GM18517 (cell line): Measurements from ENCODE around the gene ATP2B2.
"Not testable (repeated sequence)": the region's sequence is repeated elsewhere in the genome, so short reads cannot be mapped to it uniquely, and the experiment has no call there.

Source experiments
- ATAC-seq: cut with Tn5 transposase; IDR thresholded peaks from one replicate; pipeline ENCODE4 v1.9.1; 2021; ENCODE audit warnings: mild to moderate bottlenecking, moderate library complexity; ENCODE audit not compliant: unreplicated experiment

ATP2B2 gene

DNA sequence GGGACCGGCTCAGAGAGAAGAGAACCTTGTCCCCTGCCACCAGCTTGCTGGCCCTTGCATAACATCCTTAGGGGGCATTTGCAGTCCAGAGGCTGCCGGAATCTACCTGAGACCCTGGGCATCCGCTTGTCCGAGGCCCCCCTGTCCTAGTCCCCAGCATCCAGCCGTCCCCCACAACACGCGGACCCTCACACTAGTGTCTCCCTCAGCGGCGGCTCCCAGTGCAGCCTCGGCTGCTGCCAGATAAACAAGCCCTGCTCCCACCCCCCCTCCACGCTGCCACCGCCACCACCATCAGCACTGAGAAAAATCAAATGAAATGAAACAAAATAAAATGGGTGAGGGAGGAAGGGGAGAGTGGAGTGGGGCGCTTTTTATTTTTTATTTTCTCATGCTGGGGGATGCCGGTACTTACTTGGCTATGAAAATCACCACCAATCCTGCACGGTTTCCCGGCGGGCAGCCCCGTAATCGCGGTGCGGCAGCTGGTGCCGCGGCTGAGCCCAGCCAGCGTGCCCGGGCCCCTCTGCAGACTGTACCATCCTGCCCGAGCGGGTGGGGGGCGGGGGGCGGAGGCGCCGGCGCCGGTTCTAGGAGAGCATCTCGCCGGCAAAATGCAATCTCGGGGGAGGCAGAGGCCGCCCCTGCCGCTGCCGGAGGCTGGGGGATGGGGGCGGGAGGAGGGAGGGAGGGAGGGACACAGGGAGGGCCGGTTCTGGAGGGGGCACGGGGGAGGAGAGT, at the start of gene ATP2B2:
Gene ATP2B2, minus strand, starts transcription at position 537 of the 741 bp plus-strand sequence. CDS start 56,043 bp downstream, outside the sequence.
- no peak for ATAC-seq

DNA sequence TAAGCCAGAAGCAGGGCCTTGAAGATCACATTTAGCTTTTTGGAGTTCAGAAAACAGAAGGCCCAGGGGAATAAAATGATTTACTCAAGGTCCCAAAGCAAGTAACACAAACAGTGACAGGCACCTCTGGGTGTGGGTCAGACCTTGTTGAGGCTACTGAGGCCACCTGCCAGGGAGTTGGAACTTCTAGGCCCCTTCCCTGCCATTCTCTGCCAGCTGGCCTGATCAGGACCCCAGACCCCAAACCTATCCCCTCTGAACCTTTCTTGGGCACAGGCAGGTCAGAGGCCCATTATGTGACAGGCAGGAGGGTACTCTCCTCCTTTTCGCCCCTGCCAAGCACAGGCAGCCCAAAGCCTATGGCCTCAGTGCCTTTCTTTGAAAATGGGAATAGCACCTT, 49.4 kb upstream of the ATP2B2 start:
- no peak for ATAC-seq

DNA sequence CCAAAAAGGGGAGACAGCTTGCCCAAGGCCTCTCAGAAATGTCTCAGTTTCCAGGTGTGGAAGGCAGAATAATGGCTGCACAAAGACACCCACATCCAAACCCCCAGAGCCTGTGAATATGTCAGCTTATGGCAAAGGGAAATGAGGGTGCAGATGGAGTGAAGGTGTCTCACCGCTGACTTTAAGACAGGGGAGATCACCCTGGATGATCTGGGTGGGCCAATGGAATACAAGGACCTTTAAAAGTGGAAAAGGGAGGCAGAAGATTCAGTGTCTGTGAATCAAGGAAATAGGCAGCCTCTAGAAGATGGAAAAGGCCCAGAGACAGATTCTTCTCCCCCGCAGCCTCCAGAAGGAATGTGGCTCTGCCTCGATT, 48.8 kb upstream of the ATP2B2 start:
- no peak for ATAC-seq

DNA sequence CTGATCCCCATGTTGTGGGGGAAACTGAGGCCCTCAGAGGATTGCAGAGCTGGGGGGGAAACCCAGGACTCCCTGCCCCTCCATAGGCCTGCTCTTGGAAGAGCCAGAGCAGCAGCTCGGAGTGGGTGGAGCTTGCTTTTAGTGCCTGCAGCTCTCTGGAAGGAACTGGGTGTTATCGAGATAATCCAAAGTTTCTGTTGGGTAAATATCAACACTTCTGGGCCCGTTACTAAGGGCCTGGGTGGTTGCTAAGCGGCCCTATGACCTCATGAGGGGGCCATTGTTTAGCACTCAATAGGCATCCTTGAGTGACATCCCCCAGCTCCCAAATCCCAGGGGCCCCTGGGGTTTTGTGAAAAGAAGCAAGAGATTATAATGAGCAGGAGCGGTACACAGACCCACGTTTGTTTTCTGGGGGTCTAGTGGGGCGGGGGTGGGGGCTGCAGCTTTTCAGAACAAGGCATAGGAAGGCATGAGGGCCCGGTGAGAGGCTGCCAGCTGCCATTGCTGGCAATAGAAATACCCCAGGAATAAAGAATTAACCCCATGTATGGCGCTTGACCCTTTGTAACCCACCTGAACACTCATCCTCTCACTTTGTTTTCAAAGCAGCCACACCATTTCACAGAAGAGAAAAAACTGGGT, 48.3 kb upstream of the ATP2B2 start:
- ATAC-seq, result no peak

DNA sequence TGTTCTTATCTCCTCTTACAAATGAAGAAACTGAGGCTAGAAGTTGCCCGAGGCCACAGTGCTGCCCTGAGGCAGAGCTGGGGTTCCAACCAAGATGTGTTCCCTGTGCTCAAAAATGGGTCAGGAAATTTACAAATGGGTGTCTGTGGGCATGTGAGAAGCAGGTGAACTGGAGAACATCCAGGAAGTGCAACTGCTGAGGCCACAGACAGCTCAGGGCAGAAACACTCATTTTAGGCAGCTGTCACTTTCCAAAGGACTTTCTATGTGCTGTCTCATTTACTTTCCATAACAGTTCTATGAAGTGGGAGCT, 47.2 kb upstream of the ATP2B2 start:
- no peak for ATAC-seq

DNA sequence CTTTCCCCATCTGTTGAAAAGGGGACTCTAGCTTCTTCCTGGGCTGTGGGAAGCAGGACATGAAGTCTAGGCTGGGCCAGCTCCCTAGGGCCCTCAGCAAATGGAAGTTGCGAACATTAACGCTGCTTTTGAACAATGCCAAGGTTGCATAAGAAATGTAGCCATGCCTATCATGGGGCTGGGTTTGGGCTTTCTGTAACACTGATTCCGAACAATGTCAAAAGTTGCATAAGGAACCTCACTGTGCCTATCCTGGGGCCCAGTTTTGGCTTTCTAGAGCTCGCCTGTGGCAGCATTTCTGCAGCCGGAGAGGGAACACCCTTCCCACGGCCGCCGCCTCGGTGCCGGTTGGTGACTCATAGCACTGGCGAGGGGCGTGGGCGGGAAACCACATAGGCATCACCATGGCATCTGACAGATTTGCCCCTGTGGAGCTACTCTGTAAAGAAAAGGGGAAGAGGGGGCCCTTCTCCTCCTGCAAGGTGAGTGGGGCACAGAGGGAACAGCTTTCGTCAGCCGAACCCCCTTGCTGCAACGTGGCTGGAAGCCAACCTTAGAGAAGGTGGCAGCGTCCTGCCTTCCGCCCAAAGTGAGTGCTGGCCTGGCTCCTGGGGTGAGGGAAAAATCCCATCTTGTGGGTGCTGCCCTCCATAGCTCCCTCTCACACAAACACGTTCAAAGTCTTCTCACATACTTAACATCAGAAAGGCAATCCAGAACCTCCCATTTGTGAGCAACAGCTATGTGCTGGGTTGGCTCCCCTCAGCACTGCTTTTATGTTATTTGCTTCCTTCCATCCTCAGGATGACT, 46.6 kb upstream of the ATP2B2 start:
- ATAC-seq, result no peak

DNA sequence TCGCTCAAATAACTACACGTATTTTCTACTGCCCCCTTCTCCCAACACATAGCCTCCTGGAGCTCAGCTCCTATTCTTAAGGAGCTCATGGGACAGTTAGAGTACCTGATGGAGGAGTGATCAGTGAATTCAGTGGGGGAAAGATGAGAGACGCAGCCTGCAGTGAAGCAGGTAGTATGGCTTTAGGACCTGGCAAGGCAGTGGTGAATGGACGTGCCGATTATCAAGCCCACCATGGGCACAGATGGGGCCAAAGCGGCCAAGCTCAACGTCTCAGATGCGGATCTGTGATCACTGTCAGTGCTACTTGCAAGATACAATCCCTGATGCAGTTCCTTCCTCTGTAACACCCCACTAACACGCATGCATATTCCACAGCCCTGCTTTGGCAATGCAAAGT, 45.8 kb upstream of the ATP2B2 start:
- ATAC-seq, result no peak

DNA sequence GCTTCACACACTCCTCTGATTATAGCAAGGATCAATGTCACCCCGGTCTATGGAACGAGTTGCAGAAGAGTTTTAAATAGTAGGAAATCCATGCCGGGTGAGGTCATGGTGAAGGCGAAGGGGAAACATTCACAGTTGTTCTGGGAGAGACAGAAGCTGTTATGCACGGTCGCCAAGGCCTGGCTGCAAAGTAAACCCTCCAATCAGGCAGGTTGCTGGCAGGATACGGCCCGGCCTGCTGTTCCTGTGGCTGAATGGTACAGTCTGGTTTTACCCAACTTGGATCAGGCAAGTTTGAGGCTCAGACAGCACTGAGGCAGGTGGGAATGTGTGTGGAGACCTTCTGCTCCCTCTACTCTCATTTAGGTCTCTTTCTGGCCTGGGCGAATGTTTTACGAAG, 45.3 kb upstream of the ATP2B2 start:
- no peak for ATAC-seq

DNA sequence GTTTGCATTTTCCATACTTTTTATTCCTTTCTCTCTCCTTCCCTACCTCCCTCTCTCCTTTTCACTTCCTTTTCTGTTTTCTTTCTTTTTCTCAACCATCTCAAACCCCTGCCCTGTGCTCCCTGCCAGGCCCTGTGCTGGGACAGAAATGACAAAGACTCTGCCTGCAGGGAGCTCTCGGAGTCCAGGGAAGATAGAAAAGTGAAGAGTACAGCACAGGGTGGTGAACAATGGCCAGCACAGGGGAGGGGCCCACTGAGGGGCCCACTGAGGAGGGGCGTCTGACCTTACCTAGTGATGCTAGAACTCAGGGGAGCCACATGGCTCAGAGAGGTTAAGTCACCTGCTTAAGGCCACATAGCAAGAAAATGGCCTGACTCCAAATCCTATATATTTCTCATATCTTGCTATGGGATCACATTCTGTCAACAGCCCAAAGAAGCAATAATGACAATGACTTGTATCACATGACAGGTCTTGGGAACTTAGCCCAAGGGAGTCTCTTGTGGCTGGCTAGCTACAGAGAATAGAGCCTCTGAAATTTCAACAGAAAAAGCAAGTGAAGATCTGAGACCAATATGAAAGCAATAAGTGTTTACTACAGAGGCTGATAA, 44.3 kb upstream of the ATP2B2 start:
- no peak for ATAC-seq

DNA sequence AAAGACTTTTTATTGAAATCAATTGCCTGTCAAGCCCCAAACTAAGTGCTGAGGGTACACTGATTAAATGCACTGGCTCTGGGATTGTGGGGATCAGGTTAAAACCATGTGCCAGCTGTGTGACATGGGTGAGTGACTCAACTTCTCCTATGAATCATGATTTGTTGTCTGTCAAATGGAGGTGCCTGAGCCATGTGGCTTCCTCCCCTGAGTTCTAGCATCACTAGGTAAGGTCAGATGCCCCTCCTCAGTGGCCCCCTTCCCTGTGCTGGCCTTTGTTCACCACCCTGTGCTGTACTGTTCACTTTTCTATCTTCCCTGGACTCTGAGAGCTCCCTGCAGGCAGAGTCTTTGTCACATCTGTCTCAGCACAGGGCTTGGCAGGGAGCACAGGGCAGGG, 43.6 kb upstream of the ATP2B2 start:
- no peak for ATAC-seq

DNA sequence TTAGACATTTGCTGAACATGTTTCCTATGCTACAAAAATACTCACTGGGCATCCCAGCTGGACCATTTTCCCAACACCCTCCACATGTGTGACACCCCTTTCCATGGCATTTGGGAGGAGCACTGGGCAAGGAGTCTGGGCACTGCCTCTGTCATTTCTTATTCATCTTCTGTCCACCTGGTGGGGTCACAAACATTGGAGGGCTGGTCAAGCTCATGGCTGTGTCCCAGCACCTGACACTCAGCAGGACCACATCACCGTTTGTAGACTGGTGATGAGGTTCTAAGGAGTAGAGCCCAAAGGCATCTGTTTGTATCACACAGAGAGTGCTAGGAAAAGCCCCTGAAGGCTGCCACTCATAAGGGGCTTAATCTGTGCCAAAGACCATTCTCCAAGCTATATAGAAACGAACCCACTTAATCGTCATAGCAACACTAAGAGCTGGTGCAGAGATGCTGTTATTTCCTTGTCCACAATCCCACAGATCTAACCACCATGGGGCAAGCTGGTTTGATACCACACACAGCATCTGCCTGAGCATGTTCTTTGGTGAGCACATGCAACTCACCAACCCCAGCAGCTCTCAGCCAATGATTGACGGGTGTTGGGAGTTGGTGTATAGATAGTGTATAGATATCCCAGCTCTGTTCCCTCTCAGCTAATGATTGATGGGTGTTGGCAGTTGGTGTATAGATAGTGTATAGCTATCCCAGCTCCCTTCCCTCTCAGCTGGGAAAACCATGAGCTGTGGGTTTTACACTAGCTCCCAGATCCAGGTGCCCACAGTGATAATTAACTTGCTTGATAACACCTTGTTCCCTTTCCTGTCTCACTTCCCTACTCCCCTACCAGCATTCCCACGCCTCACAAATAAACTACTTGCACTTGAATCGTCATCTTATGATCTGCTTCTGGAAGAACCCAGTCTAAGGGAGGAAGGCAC, 42.7 kb upstream of the ATP2B2 start:
- ATAC-seq, result no peak

DNA sequence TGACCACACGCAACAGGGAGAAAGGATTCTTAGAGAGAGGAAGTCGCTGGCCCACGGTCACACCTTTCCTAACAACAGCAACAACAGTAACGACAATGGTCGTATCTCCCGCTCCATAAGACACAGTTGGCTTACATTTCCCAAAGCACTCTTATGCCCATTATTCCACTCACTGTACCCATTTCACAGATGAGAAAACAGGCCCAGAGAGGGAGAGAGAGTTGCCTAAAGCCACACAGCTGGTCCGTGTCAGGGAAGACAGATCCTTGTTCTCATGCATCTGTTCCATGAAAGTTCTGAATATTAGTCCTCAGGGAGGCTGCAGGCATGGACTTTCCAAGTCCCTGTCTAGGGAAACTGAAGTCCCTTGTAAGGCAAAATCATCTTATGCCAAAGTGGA, 42.0 kb upstream of the ATP2B2 start:
- ATAC-seq, result no peak

DNA sequence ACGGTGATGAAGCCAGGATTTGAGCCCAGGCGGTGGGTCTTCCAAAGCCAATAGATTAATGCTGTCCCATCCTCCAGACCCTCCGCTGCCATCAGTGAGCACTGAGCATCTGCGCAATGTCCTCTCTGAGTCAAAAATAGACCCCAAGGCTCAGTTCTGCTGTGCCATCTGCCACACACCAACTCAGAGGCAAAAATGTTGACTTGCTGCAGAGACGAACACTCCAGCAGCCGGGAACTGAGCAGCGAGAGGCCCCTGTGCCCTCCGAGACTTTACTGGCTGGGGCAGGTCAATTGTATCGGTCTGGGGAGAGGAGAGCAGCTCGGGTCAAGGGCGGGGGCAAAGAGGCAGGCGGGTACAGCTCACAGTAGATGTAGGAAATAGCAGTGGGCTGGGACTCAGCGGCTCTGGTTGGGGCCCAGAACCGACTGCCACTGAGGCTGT, 41.5 kb upstream of the ATP2B2 start:
- ATAC-seq, result no peak

DNA sequence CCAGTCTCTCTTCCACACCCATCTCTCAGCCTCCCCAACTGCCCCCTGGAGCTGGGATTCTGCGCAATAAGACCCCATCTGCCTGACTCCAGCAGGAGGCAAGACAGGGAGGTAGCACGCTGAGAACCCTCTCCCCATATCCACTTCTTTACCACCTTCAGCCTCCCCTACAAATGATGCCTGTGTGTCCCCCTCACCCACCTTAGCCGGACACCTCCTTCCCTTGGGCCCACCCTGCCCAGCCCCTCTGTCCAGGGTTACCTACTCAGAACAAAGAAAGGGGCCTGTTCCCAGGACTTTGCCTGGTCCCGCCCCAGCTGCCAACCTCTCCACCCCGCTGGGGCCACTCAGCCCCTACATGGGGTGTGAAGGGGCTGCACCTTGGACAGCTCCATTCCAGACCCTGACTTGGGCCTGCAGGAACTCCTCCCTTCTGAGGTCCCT, 40.8 kb upstream of the ATP2B2 start:
- no peak for ATAC-seq

DNA sequence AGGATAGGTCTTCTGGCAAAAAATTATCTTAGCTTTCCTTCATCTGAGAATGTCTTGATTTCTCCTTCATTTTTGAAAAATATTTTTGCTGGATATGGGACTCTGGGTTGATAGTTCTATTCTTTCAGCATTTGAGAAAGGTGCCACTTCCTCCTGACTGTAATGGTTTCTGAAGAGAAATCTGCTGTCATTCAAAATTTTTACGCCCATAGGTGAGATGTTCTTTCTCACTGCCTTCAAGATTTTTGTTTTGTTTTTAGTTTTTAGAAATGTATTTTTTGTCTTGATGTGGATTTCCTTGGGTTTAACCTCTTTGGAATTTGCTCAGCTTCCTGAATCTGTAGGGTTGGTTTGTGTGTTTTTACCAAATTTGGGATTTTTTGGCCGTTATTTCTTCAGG, 37.1 kb upstream of the ATP2B2 start:
- no peak for ATAC-seq

DNA sequence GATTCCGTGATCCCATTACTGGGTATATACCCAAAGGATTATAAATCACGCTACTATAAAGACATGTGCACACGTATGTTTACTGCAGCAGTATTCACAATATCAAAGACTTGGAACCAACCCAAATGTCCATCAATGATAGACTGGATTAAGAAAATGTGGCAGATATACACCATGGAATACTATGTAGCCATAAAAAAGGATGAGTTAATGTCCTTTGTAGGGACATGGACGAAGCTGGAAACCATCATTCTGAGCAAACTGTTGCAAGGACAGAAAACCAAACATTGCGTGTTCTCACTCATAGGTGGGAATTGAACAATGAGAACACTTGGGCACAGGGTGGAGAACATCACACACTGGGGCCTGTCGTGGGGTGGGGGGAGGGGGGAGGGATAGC, 35.0 kb upstream of the ATP2B2 start:
- not testable (repeated sequence) for ATAC-seq

DNA sequence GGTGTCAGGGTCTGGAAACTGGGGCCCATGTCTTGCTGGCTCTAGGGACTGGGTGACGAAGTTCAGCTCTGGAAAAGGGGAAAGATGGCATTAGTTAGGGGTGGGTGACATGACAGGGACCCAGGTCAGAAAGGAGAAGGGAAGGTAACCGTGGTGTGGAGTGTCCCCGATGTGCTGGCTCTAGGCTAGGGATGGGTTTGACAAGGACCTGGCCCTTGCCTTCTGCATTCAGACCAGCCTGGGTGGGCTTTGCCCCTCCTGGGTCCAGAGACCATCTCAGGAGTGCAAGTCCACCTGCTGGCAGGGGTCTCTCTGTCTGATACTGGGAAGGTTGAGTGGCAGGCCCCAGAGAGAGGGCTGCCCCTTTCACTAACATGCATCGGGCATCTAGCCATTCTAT, 28.7 kb upstream of the ATP2B2 start:
- no peak for ATAC-seq

DNA sequence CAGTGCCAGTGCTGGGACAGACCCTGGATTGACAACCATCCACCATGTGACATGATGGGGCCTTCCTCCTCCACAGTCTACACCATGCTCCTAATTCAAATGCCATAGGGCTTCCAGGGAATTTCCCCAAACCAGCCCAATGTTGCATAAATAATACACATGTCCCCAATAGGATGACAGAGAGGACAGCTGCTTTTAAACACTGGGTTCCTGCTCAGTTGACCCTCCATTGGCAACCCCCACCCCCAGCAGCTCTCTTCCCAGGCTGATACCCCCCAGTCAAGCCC, 28.3 kb upstream of the ATP2B2 start:
- no peak for ATAC-seq

DNA sequence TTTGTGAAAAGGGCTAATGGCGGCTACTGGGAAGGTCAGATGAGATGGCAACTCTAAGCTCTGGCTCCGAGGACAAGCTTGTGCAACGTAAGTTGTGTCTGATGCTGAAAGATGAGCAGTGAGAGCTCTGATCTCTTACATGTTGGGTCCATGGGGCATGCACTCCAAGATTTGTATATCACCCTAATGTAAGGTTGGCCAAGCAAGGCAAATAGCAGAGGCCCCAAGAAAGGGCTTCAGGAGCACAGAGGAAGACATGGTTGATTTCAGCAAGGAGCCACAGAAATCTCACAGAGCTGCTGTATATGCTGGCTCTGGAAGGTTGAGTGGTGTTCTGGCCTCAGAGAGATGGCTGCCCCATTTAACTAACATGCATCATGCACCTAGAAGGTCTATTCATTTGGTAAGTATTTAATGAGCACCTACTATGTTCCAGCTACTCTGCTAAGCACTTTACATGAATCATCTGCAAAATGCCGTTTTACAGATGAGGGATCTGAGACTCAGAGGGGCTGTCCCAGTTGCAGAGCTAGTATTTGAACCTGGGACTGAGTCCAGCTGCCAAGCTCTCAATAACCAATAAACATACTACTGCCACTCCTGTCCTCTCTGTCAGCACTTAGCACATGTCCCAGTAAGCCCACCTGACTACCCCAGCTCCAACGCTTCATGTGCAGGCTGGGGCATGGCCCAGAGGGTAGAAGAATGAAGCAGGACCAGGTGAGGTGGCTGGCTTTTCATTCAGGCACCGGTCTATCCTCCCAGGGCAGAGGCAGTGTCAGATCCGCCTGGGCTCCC, 27.8 kb upstream of the ATP2B2 start:
- ATAC-seq, result no peak

DNA sequence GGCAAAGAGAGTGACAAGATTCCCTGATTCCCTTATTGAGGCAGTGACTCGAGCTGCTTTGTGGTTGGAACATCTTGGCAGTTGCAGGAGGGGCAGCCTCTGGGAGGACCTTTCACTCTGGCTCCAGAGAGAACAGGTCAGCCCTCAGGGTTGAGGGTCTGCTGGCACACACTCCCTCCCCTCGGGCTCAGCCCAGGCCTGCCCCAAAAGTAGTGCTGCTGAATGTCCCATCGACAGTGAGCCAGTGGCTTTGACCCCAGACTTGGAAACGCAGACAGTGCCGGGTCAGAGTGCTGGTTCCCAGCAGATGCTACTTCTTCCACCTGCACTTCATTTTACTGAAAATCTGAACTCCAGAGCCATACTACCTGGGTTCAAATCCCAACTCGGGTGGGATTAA, 25.6 kb upstream of the ATP2B2 start:
- ATAC-seq, result no peak
